Lung (tissue), 12 donors: Measurements from ENCODE around the gene STARD10. TPM values are rescaled to one million over a fixed set of nuclear protein-coding genes. Genes with fewer than 3 reads are reported as not detected.

Source experiments
- ATAC-seq: fragments of 200-7000 bp; cut with Tn5 transposase; one replicate; pipeline ENCODE4 v1.9.1; 2020; ENCODE audit warnings: moderate number of reproducible peaks; ENCODE audit not compliant: insufficient read depth, low FRiP score
- DNase-seq, 3 donors: peaks; one replicate each; pipeline ENCODE4 v3.0.0-alpha.2; 2013 to 2017
- H3K27ac ChIP-seq, 2 donors: one replicate each; pipeline ENCODE4 v1.5.1; 2013; ENCODE audit warnings: mild to moderate bottlenecking in 2 of 2, moderate library complexity in 2 of 2, control low read depth in 1 of 2, inconsistent platforms in 1 of 2, low read depth in 1 of 2, low read length in 1 of 2
- H3K27me3 ChIP-seq, 3 donors: one replicate each; pipeline ENCODE4 v1.5.1; 2013; ENCODE audit warnings: low read length in 2 of 3; ENCODE audit not compliant: control insufficient read depth in 3 of 3, insufficient read depth in 3 of 3
- H3K36me3 ChIP-seq, 4 donors: one replicate each; pipeline ENCODE4 v1.5.1; 2013; ENCODE audit warnings: low read length in 4 of 4, mild to moderate bottlenecking in 1 of 4, moderate library complexity in 1 of 4; ENCODE audit not compliant: control insufficient read depth in 4 of 4, insufficient read depth in 4 of 4
- H3K4me1 ChIP-seq, 5 donors: one replicate each; pipeline ENCODE4 v1.5.1; 2013; ENCODE audit warnings: low read length in 5 of 5, mild to moderate bottlenecking in 2 of 5, moderate library complexity in 1 of 5; ENCODE audit not compliant: control insufficient read depth in 5 of 5, insufficient read depth in 5 of 5
- H3K4me3 ChIP-seq: one replicate; pipeline ENCODE4 v1.5.1; 2013; ENCODE audit warnings: mild to moderate bottlenecking, control low read depth, moderate library complexity
- H3K9ac ChIP-seq, 2 donors: one replicate each; pipeline ENCODE4 v1.5.1; 2013; ENCODE audit warnings: low read length in 2 of 2, control low read depth in 1 of 2; ENCODE audit not compliant: insufficient read depth in 1 of 2
- H3K9me3 ChIP-seq, 4 donors: one replicate each; pipeline ENCODE4 v1.5.1; 2013; ENCODE audit warnings: low read length in 3 of 4, mild to moderate bottlenecking in 1 of 4, moderate library complexity in 1 of 4; ENCODE audit not compliant: control insufficient read depth in 4 of 4, insufficient read depth in 3 of 4
- WGBS, 2 donors: extraction: QIAGEN DNeasy Blood & Tissue Kit; methylation state at CpG; one replicate each; pipeline ENCODE4 v1.1.7; 2013; 5-methylcytosine and 5-hydroxymethylcytosine counted together
- polyA plus RNA-seq, 2 donors: library from polyadenylated mRNA; stranded (reverse); fragments of 200-250 nt; gene quantifications; one replicate each; pipeline ENCODE4 v1.2.1, GENCODE V29; 2013
- total RNA-seq, 2 donors: library from RNA; depleted of rRNA in 1 of 2; stranded (reverse); fragments of >200 nt in 1 of 2; gene quantifications; one replicate each; pipeline ENCODE4 v1.2.1, GENCODE V29; 2014 to 2021
- TF ChIP-seq, protein P1 (sequence below): IDR thresholded peaks from 2 replicates; pipeline ENCODE4 v1.5.1; 2012; ENCODE audit warnings: mild to moderate bottlenecking; ENCODE audit errors: control extremely low read depth, extremely low read depth
- donor health status: control.
- donor health status: control.
- donor health status: Bipolar disorder and iron deficiency.
- donor health status: healthy.
- donor health status: DM: yes; HTN: yes; CAD: no.

The STARD10 gene
- total and polyA plus RNA-seq, 4 donors: 66.5 to 198 (median 102) TPM

DNA sequence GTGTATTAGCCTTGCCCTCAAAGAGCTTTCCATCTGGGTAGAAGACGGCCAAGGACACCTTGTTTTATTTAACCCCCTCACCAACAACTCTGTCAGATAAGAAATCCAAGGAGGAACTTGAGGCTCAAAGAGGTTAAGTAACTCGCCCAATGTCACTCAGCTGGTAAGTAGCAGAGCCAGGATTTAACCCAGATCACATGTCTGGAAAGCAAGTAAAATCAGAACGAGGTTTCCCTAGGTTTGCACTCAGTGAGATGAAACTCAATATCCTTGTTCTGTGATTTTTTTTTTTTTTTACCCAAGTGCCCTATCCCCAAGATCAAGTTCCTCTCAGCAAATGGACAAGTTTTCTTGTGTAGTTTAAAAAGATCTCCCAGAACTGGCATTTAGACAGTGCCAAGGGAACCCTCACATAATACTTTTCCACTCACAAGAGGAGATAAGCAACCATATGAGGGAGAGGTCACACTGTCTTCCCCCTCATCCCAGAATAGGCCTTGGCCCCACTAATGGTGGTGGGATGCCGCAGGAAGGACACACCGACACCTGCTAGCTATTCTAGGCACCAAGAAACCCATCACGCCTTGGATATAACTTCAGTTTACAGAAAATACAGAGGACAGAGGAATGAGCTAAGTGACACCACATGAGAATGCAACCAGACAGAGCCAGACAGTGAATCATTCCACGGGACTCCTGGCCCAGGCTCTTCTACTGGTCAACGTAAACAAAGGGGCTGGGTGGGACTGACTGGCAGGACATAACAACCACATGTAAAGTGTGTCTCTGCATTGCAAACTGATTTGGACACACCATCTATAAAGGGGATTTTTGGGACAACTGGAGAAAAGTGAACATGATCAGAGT, 33.1 kb downstream of the STARD10 start:
- 69 to 70% methylated on average over 8 of the region's 8 CpGs for WGBS, 2 donors
- H3K27ac ChIP-seq: no peak overlapping the region
- no peaks in the 10 kb centered on the region for H3K27me3 ChIP-seq
- H3K4me1 ChIP-seq: peaks cover 0 to 24% (median 9%) of the 10 kb centered on the region in 5 donors
- H3K9me3 ChIP-seq: no peaks in the 10 kb centered on the region
- peaks cover 0 to 4% (median under 1%) of the 10 kb centered on the region in 4 donors for H3K36me3 ChIP-seq
- DNase-seq (no peak), ATAC-seq (no peak)
- TF ChIP-seq, protein P1, sequence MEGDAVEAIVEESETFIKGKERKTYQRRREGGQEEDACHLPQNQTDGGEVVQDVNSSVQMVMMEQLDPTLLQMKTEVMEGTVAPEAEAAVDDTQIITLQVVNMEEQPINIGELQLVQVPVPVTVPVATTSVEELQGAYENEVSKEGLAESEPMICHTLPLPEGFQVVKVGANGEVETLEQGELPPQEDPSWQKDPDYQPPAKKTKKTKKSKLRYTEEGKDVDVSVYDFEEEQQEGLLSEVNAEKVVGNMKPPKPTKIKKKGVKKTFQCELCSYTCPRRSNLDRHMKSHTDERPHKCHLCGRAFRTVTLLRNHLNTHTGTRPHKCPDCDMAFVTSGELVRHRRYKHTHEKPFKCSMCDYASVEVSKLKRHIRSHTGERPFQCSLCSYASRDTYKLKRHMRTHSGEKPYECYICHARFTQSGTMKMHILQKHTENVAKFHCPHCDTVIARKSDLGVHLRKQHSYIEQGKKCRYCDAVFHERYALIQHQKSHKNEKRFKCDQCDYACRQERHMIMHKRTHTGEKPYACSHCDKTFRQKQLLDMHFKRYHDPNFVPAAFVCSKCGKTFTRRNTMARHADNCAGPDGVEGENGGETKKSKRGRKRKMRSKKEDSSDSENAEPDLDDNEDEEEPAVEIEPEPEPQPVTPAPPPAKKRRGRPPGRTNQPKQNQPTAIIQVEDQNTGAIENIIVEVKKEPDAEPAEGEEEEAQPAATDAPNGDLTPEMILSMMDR: no peak
- H3K9ac ChIP-seq: no peak overlapping the region
- no peak overlapping the region for H3K4me3 ChIP-seq

DNA sequence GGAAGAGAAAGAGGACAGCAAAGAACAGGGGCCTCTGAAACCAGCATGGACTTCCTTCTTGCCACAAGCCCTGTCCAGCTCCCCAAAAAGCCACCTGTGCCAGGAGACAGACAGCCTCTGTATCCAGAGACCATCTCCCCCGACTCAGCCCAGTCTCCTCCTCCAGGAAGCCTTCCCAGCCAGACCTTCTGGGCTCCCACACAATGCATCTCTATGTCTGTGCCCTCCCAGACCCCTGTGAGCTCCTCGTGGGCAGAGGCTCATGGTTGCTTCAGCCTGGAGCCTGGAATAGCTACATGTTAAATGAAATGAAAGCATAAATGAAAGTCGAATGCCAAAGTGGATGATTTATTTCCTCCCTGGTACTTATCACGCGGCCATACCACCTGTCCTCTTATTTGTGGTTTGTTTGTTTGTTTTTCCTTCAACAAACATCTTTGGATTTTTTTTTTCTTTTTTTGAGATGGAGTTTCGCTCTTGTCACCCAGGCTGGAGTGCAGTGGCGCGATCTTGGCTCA, 34.3 kb downstream of the STARD10 start:
- no peak overlapping the region for H3K27ac ChIP-seq
- H3K4me1 ChIP-seq: peaks cover 0 to 24% (median 9%) of the 10 kb centered on the region in 5 donors
- no peaks in the 10 kb centered on the region for H3K9me3 ChIP-seq
- WGBS, 2 donors: 71 to 77% methylated on average over 8 of the region's 8 CpGs
- no peak overlapping the region for H3K4me3 ChIP-seq
- ATAC-seq (no peak), DNase-seq (no peak)
- H3K36me3 ChIP-seq: peaks cover 0 to 9% (median under 1%) of the 10 kb centered on the region in 4 donors
- peak overlapping the region; percentile 12 to 27 for H3K9ac ChIP-seq
- no peaks in the 10 kb centered on the region for H3K27me3 ChIP-seq
- TF ChIP-seq, protein P1: no peak

DNA sequence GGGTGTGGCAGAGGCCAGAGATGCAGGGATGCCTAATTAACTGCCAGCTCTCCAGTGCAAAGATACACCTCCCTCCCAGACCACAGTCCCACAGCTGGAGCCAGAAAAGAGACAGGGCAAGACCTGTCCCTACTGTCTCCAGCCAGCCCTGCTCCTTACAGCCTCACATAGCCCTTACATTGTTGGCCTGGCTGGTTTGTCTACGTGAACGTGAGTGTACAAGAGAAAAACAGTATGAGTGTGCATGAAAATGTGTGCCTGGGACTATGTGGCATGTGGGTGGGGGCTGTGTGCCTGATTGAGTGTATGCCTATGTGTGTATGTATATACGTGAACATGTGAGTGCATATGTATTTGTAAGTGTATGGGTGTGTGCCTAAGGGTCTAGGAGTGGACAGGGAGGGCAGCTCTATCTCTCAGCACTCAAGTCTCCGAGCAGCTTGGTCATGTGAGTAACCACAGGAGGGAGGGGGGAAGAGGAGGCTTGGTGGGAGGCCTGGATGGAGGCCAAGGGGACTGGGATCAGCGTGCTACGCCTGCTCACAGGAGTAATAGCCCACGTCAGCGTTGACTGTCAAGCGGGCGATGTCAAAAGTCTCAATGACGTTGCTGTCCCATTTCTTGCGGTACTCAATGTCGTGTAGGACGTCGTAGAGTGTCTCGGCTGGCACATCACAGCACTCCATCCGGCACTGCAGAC, 35.0 kb downstream of the STARD10 start:
- Histone ChIP-seq H3K4me3 (no peak overlapping the region), H3K4me1 (peaks cover 0 to 19% (median 9%) of the 10 kb centered on the region in 5 donors), H3K36me3 (peaks cover 0 to 11% (median under 1%) of the 10 kb centered on the region in 4 donors), H3K27ac (no peak overlapping the region), H3K9me3 (no peaks in the 10 kb centered on the region), H3K27me3 (no peaks in the 10 kb centered on the region), H3K9ac (peak overlapping the region; percentile 12 to 35)
- 46 to 56% methylated on average over 17 of the region's 17 CpGs for WGBS, 2 donors
- TF ChIP-seq, protein P1: no peak
- peak; percentile 93 to 96 (median 94) for DNase-seq
- ATAC-seq: no peak
